GM23338 (cell line): ENCODE results near the gene HNF1B.

Experiments used
- CREB1 ChIP-seq: fragments of 250-450 bp; sonication (Bioruptor Pico); IDR thresholded peaks from 2 replicates; pipeline ENCODE4 v1.5.0; 2020; ENCODE audit warnings: low read depth, mild to moderate bottlenecking, moderate library complexity
- ETS1 ChIP-seq: IDR thresholded peaks from 2 replicates; pipeline ENCODE4 v1.6.1; 2016; ENCODE audit warnings: antibody characterized with exemption
- EZH2 ChIP-seq: fragments of 200-600 bp; sonication (generic); IDR thresholded peaks from one replicate; pipeline ENCODE4 v1.8.0; 2017; ENCODE audit warnings: antibody characterized with exemption, mild to moderate bottlenecking, low read depth; ENCODE audit not compliant: unreplicated experiment
- EZH2phosphoT487 ChIP-seq: fragments of 200-600 bp; sonication (generic); IDR thresholded peaks from one replicate; pipeline ENCODE4 v1.8.1; 2018; ENCODE audit warnings: antibody characterized with exemption; ENCODE audit not compliant: unreplicated experiment
- JUNB ChIP-seq: IDR thresholded peaks from one replicate; pipeline ENCODE4 v1.6.1; 2016; ENCODE audit warnings: antibody characterized with exemption; ENCODE audit not compliant: unreplicated experiment
- POLR2AphosphoS5 ChIP-seq: IDR thresholded peaks from 2 replicates; pipeline ENCODE4 v1.6.1; 2016; ENCODE audit warnings: antibody characterized with exemption, low read depth
- REST ChIP-seq: IDR thresholded peaks from one replicate; pipeline ENCODE4 v1.6.1; 2018; ENCODE audit warnings: antibody characterized with exemption; ENCODE audit not compliant: unreplicated experiment
- STAT1 ChIP-seq: IDR thresholded peaks from one replicate; pipeline ENCODE4 v1.6.1; 2016; ENCODE audit warnings: antibody characterized with exemption; ENCODE audit not compliant: unreplicated experiment
- ZNF114 ChIP-seq: fragments of 250-450 bp; sonication (Bioruptor Pico); IDR thresholded peaks from 2 replicates; pipeline ENCODE4 v1.5.0; 2020; ENCODE audit warnings: mild to moderate bottlenecking, moderate library complexity
- ZNF462 ChIP-seq: fragments of 250-450 bp; sonication (Bioruptor Pico); IDR thresholded peaks from 2 replicates; pipeline ENCODE4 v1.5.0; 2020; ENCODE audit warnings: mild to moderate bottlenecking, moderate library complexity
- TF ChIP-seq, protein P1 (sequence below), 2 experiments: fragments of 200-600 bp in 1 of 2; sonication (generic) in 1 of 2; conservative IDR thresholded peaks; 2 replicates each; pipeline versions ENCODE4 v1.5.1 to v1.6.1; 2016 to 2017; ENCODE audit warnings: antibody characterized with exemption in 2 of 2, low read depth in 2 of 2, mild to moderate bottlenecking in 2 of 2, moderate library complexity in 1 of 2

DNA sequence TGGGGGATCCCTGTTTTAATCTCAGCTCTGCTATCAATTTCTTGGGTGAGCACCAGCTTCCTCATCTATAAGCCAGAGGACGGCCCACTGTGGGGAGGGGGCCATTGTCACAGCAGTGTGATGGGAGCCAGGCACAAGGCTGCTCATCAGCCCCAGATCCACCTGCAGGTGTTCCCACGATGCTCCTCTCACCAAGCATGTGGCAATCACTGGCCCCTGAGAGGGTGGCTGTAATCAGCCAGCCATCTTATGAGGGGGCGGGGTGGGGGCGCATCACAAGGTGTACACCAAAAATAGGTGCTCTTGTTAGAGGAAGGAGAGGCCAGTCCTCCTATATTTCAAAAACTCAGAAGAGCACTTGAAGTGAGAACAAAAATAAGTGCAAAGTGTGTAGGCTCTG lies 31.2 kb downstream of the HNF1B start:
- TF ChIP-seq EZH2 (no peak), STAT1 (no peak), ZNF462 (no peak), REST (no peak), EZH2phosphoT487 (no peak), POLR2AphosphoS5 (no peak), CREB1 (CRISPR knock-in tag) (no peak), JUNB (no peak), ZNF114 (CRISPR knock-in tag) (no peak), ETS1 (no peak)
- TF ChIP-seq, protein P1, sequence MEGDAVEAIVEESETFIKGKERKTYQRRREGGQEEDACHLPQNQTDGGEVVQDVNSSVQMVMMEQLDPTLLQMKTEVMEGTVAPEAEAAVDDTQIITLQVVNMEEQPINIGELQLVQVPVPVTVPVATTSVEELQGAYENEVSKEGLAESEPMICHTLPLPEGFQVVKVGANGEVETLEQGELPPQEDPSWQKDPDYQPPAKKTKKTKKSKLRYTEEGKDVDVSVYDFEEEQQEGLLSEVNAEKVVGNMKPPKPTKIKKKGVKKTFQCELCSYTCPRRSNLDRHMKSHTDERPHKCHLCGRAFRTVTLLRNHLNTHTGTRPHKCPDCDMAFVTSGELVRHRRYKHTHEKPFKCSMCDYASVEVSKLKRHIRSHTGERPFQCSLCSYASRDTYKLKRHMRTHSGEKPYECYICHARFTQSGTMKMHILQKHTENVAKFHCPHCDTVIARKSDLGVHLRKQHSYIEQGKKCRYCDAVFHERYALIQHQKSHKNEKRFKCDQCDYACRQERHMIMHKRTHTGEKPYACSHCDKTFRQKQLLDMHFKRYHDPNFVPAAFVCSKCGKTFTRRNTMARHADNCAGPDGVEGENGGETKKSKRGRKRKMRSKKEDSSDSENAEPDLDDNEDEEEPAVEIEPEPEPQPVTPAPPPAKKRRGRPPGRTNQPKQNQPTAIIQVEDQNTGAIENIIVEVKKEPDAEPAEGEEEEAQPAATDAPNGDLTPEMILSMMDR (conservative IDR thresholded peaks at IDR 0.05; ENCODE audit: low read depth in 2 of 2), result no peak
